SU-DHL-6 (cell line): ENCODE measurements around the gene ABCA12.

ENCODE experiments used
- H2AFZ ChIP-seq: fragments of 200-600 bp; sonication (generic); 2 replicates; pipeline ENCODE4 v1.6.1; 2014; ENCODE audit warnings: low read depth, mild to moderate bottlenecking, moderate library complexity, mixed read lengths, antibody characterized with exemption, low read length; ENCODE audit not compliant: severe bottlenecking
- H3F3A ChIP-seq: fragments of 200-600 bp; shearing (Covaris generic); 2 replicates; pipeline ENCODE4 v1.6.0; 2016; ENCODE audit warnings: antibody characterized with exemption, mild to moderate bottlenecking; ENCODE audit not compliant: insufficient read depth
- H3K27ac ChIP-seq: fragments of 200-600 bp; sonication (generic); 2 replicates; pipeline ENCODE4 v1.5.1; 2016; ENCODE audit warnings: low read depth, mild to moderate bottlenecking, low read length, moderate library complexity, mixed read lengths
- H3K27me3 ChIP-seq: fragments of 200-600 bp; sonication (generic), shearing (Covaris generic); 2 replicates; pipeline ENCODE4 v1.6.0; 2014; ENCODE audit warnings: mild to moderate bottlenecking, low read length
- H3K36me3 ChIP-seq: fragments of 200-600 bp; sonication (generic); 2 replicates; pipeline ENCODE4 v1.6.1; 2014; ENCODE audit warnings: mild to moderate bottlenecking, low read length, mixed read lengths
- H3K4me2 ChIP-seq: fragments of 300-600, 200-600 bp; shearing (Covaris generic), sonication (generic); 2 replicates; pipeline ENCODE4 v1.6.0; 2014; ENCODE audit warnings: low read length, low read depth, mild to moderate bottlenecking; ENCODE audit not compliant: poor library complexity, severe bottlenecking
- H3K4me3 ChIP-seq: fragments of 200-600 bp; sonication (generic); 2 replicates; pipeline ENCODE4 v1.5.1; 2014; ENCODE audit warnings: antibody characterized with exemption, low read length, mild to moderate bottlenecking, mixed read lengths; ENCODE audit not compliant: insufficient read depth, poor library complexity, severe bottlenecking
- H3K79me2 ChIP-seq: fragments of 200-600 bp; sonication (generic); 2 replicates; pipeline ENCODE4 v1.6.1; 2014; ENCODE audit warnings: mild to moderate bottlenecking, low read length, moderate library complexity; ENCODE audit not compliant: insufficient read depth
- H3K9ac ChIP-seq: fragments of 200-600 bp; sonication (generic); 2 replicates; pipeline ENCODE4 v1.7.0; 2014; ENCODE audit warnings: mild to moderate bottlenecking, low read length
- H3K9me2 ChIP-seq: fragments of 200-600 bp; sonication (generic); replicated peaks from 2 replicates; pipeline ENCODE4 v1.6.1; 2014; ENCODE audit warnings: low read length; ENCODE audit not compliant: insufficient read depth
- H3K9me3 ChIP-seq: fragments of 200-600 bp; sonication (generic); 2 replicates; pipeline ENCODE4 v1.6.1; 2014; ENCODE audit warnings: low read length, mixed read lengths; ENCODE audit not compliant: insufficient read depth
- H4K20me1 ChIP-seq: fragments of 200-600 bp; sonication (generic); 2 replicates; pipeline ENCODE4 v1.6.1; 2014; ENCODE audit warnings: low read depth, mild to moderate bottlenecking, antibody characterized with exemption, low read length, moderate library complexity, mixed read lengths
- EZH2phosphoT487 ChIP-seq: fragments of 200-600 bp; sonication (generic), shearing (Covaris generic); conservative IDR thresholded peaks from 2 replicates; pipeline ENCODE4 v1.6.1; 2018; ENCODE audit warnings: mild to moderate bottlenecking, antibody characterized with exemption, low read length, moderate library complexity, mixed read lengths
- TF ChIP-seq, protein P1 (sequence below): fragments of 200-600 bp; sonication (generic); IDR thresholded peaks from one replicate; pipeline ENCODE4 v1.5.1; 2017; ENCODE audit warnings: antibody characterized with exemption, mild to moderate bottlenecking, low read length, moderate library complexity; ENCODE audit not compliant: insufficient read depth, poor library complexity, severe bottlenecking

The ABCA12 gene

GRCh38 chr2:214987261-214987660, 151.2 kb downstream of the ABCA12 start:
- Histone ChIP-seq H2AFZ (no peak overlapping the region), H3K9ac (no peak overlapping the region), H3K4me3 (no peak overlapping the region), H3K4me2 (no peak overlapping the region), H3K79me2 (no peaks in the 10 kb centered on the region), H3K9me2 (no peaks in the 10 kb centered on the region), H3K27me3 (no peaks in the 10 kb centered on the region), H3K36me3 (no peaks in the 10 kb centered on the region), H4K20me1 (no peaks in the 10 kb centered on the region), H3K9me3 (no peaks in the 10 kb centered on the region), H3K27ac (no peak overlapping the region), H3F3A (no peaks in the 10 kb centered on the region)
- TF ChIP-seq, protein P1, sequence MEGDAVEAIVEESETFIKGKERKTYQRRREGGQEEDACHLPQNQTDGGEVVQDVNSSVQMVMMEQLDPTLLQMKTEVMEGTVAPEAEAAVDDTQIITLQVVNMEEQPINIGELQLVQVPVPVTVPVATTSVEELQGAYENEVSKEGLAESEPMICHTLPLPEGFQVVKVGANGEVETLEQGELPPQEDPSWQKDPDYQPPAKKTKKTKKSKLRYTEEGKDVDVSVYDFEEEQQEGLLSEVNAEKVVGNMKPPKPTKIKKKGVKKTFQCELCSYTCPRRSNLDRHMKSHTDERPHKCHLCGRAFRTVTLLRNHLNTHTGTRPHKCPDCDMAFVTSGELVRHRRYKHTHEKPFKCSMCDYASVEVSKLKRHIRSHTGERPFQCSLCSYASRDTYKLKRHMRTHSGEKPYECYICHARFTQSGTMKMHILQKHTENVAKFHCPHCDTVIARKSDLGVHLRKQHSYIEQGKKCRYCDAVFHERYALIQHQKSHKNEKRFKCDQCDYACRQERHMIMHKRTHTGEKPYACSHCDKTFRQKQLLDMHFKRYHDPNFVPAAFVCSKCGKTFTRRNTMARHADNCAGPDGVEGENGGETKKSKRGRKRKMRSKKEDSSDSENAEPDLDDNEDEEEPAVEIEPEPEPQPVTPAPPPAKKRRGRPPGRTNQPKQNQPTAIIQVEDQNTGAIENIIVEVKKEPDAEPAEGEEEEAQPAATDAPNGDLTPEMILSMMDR = no peak
- no peak for TF ChIP-seq EZH2phosphoT487

DNA sequence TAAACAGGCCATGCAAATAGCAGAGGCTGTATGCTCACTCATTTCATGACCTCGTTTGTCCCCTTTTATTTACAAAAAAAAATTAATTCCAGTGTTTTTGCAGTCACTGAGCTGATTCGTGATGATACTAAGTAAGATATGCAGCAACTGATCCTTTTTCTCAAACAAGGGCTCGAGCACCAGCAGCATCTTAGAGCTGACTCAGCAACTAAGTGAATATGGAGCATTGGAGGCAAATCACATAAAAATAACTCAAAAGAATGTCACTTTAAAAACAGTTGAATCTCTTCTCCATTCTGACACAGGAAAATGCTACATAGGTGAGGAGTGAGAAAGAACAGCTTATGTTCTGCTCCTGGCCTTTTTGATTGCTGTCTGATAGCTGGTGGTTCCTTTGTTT, 152.8 kb downstream of the ABCA12 start:
- no peak for TF ChIP-seq EZH2phosphoT487
- TF ChIP-seq, protein P1 = no peak
- H3K36me3 ChIP-seq = no peaks in the 10 kb centered on the region

GRCh38 chr2:214966420-214966819, 172.0 kb downstream of the ABCA12 start:
- no peaks in the 10 kb centered on the region for H3K79me2 ChIP-seq
- no peaks in the 10 kb centered on the region for H3K9me2 ChIP-seq
- H3K36me3 ChIP-seq = no peaks in the 10 kb centered on the region
- no peaks in the 10 kb centered on the region for H4K20me1 ChIP-seq
- H3F3A ChIP-seq = no peaks in the 10 kb centered on the region
- TF ChIP-seq, protein P1 = no peak
- no peak for TF ChIP-seq EZH2phosphoT487
- H3K9me3 ChIP-seq = no peaks in the 10 kb centered on the region
- H3K4me2 ChIP-seq = no peak overlapping the region
- H2AFZ ChIP-seq = no peak overlapping the region
- H3K4me3 ChIP-seq = no peak overlapping the region
- H3K9ac ChIP-seq = no peak overlapping the region
- H3K27ac ChIP-seq = no peak overlapping the region
- no peaks in the 10 kb centered on the region for H3K27me3 ChIP-seq

More for the DNA sequence above, 152.8 kb downstream of the ABCA12 start:
- Histone ChIP-seq H3K27me3 (no peaks in the 10 kb centered on the region), H3K79me2 (no peaks in the 10 kb centered on the region), H3K9me2 (no peaks in the 10 kb centered on the region), H3K4me3 (no peak overlapping the region), H3F3A (no peaks in the 10 kb centered on the region), H4K20me1 (no peaks in the 10 kb centered on the region), H3K27ac (no peak overlapping the region), H2AFZ (no peak overlapping the region), H3K4me2 (no peak overlapping the region), H3K9ac (no peak overlapping the region), H3K9me3 (no peaks in the 10 kb centered on the region)
